Hepatocyte (in vitro differentiated cells): Measurements from ENCODE around the gene ZBTB49. TPM values are rescaled to one million over a fixed set of nuclear protein-coding genes. Genes with fewer than 3 reads are reported as not detected.

Experiments used
- DNase-seq: peaks from one replicate; pipeline ENCODE4 v3.0.0-alpha.2; 2016; ENCODE audit warnings: low spot score
- H2AFZ ChIP-seq: fragments of 200-600 bp; sonication (generic); 2 replicates; pipeline ENCODE4 v1.6.0; 2016; ENCODE audit warnings: antibody characterized with exemption, mild to moderate bottlenecking
- H3K27ac ChIP-seq: fragments of 200-600 bp; sonication (generic); 2 replicates; pipeline ENCODE4 v1.5.1; 2016; ENCODE audit warnings: mild to moderate bottlenecking
- H3K27me3 ChIP-seq: fragments of 200-600 bp; sonication (generic); 2 replicates; pipeline ENCODE4 v1.6.1; 2016
- H3K36me3 ChIP-seq: fragments of 200-600 bp; sonication (generic); replicated peaks from 2 replicates; pipeline ENCODE4 v1.5.1; 2016; ENCODE audit warnings: low read depth; ENCODE audit not compliant: insufficient read depth
- H3K4me1 ChIP-seq: fragments of 200-600 bp; sonication (generic); 2 replicates; pipeline ENCODE4 v1.5.1; 2016; ENCODE audit warnings: mild to moderate bottlenecking, moderate library complexity; ENCODE audit not compliant: insufficient read depth
- H3K4me2 ChIP-seq: fragments of 200-600 bp; sonication (generic); 2 replicates; pipeline ENCODE4 v1.6.0; 2016
- H3K4me3 ChIP-seq: fragments of 200-600 bp; sonication (generic); 2 replicates; pipeline ENCODE4 v1.5.1; 2016; ENCODE audit warnings: mild to moderate bottlenecking
- H3K79me2 ChIP-seq: fragments of 200-600 bp; sonication (generic); 2 replicates; pipeline ENCODE4 v1.6.0; 2017; ENCODE audit warnings: mild to moderate bottlenecking
- H3K9me2 ChIP-seq: fragments of 200-600 bp; sonication (generic); replicated peaks from 2 replicates; pipeline ENCODE4 v1.6.0; 2017; ENCODE audit warnings: mild to moderate bottlenecking; ENCODE audit not compliant: insufficient read depth
- H3K9me3 ChIP-seq: fragments of 200-600 bp; sonication (generic); 2 replicates; pipeline ENCODE4 v1.5.1; 2016; ENCODE audit warnings: low read depth, mild to moderate bottlenecking
- H4K20me1 ChIP-seq: fragments of 200-600 bp; sonication (generic); 2 replicates; pipeline ENCODE4 v1.6.0; 2016; ENCODE audit warnings: mild to moderate bottlenecking; ENCODE audit not compliant: insufficient read depth, poor library complexity, severe bottlenecking
- CTCF ChIP-seq: fragments of 200-600 bp; sonication (generic); IDR thresholded peaks from 2 replicates; pipeline ENCODE4 v1.5.1; 2016; ENCODE audit warnings: antibody characterized with exemption, mild to moderate bottlenecking; ENCODE audit not compliant: poor library complexity
- EZH2 ChIP-seq: fragments of 200-600 bp; sonication (generic); IDR thresholded peaks from 2 replicates; pipeline ENCODE4 v1.6.1; 2016; ENCODE audit warnings: antibody characterized with exemption, mild to moderate bottlenecking, borderline replicate concordance
- EZH2phosphoT487 ChIP-seq: fragments of 200-600 bp; sonication (generic); IDR thresholded peaks from one replicate; pipeline ENCODE4 v1.6.1; 2018; ENCODE audit warnings: antibody characterized with exemption, mild to moderate bottlenecking, low read depth, moderate library complexity; ENCODE audit not compliant: unreplicated experiment, severe bottlenecking
- WGBS: methylation state at CpG from one replicate; pipeline ENCODE4 v1.1.6; 2016; ENCODE audit warnings: low lambda C conversion rate; ENCODE audit errors: missing lambda C conversion rate; 5-methylcytosine and 5-hydroxymethylcytosine counted together
- polyA plus RNA-seq: library from polyadenylated mRNA; unstranded; fragments of >200 nt; fragmentation: Nextera tagmentation; extraction: Ambion mirVana; gene quantifications from 2 replicates; pipeline ENCODE4 v1.2.1, GENCODE V29; 2016
- total RNA-seq: library from RNA; depleted of rRNA; stranded (reverse); fragments of >200 nt; gene quantifications from 2 replicates; pipeline ENCODE4 v1.2.3, GENCODE V29; 2014

The ZBTB49 gene
- total and polyA plus RNA-seq, 2 experiments from 2014 or later: 2.2 to 3.3 TPM

- Histone ChIP-seq H3K27me3 (no peaks in the 10 kb centered on the region), H3K9me3 (no peaks in the 10 kb centered on the region), H3K4me1 (peaks cover 9% of the 10 kb centered on the region), H3K4me3 (no peak overlapping the region), H4K20me1 (no peaks in the 10 kb centered on the region), H3K4me2 (no peak overlapping the region), H3K79me2 (peaks cover 27% of the 10 kb centered on the region), H3K27ac (peak overlapping the region; percentile 20), H2AFZ (no peak overlapping the region), H3K36me3 (no peaks in the 10 kb centered on the region), H3K9me2 (no peaks in the 10 kb centered on the region)
- no peak for TF ChIP-seq EZH2
- no peak for TF ChIP-seq EZH2phosphoT487
- TF ChIP-seq CTCF: no peak
- peak; percentile 24 for DNase-seq
- WGBS: 85% methylated on average over 11 of the region's 11 CpGs
Observed at GRCh38 chr4:4284827-4285618, 5.0 kb upstream of the ZBTB49 start.

- Histone ChIP-seq H3K4me3 (no peak overlapping the region), H4K20me1 (peaks cover 3% of the 10 kb centered on the region), H3K9me2 (no peaks in the 10 kb centered on the region), H3K27me3 (no peaks in the 10 kb centered on the region), H3K79me2 (peaks cover 52% of the 10 kb centered on the region), H3K9me3 (no peaks in the 10 kb centered on the region), H3K4me2 (no peak overlapping the region), H2AFZ (no peak overlapping the region), H3K4me1 (peaks cover 15% of the 10 kb centered on the region), H3K27ac (no peak overlapping the region), H3K36me3 (no peaks in the 10 kb centered on the region)
- DNase-seq: no peak
- TF ChIP-seq EZH2phosphoT487: no peak
- TF ChIP-seq EZH2: no peak
- no peak for TF ChIP-seq CTCF
Observed at GRCh38 chr4:4288098-4288497, 2.0 kb upstream of the ZBTB49 start.

DNA sequence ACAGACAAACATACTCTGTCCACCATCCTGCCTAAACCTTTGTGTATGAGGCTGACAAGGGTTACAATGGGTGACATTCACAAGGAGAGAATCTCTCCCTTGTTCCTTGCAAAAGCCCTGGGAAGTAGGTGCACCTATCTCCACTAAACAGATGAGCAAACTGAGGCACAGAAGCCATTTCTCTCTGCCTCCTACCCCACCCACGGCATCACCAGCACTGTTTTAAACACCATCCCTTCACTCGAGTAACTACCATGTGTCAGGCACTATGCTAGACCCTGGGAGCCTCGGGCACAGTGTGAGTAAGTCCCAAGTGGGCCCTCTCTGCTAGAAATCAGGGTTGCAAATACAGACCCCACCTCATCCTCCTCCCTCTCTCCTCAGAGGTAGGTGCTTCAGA is 996 bp upstream of the ZBTB49 start:
- Histone ChIP-seq H3K4me2 (peak overlapping the region; percentile 81), H3K27ac (no peak overlapping the region), H2AFZ (no peak overlapping the region), H3K9me2 (no peaks in the 10 kb centered on the region), H3K27me3 (no peaks in the 10 kb centered on the region), H3K36me3 (no peaks in the 10 kb centered on the region), H3K9me3 (no peaks in the 10 kb centered on the region), H3K4me1 (peaks cover 15% of the 10 kb centered on the region), H3K79me2 (peaks cover 61% of the 10 kb centered on the region), H4K20me1 (peaks cover 3% of the 10 kb centered on the region), H3K4me3 (peak overlapping the region; percentile 48)
- TF ChIP-seq CTCF (no peak), EZH2 (no peak), EZH2phosphoT487 (no peak)
- WGBS: 29% methylated on average over 3 of the region's 3 CpGs
- no peak for DNase-seq
